Breast epithelium (tissue), 4 donors: ENCODE measurements around the gene ZC3H11A. TPM values are rescaled to one million over a fixed set of nuclear protein-coding genes. Genes with fewer than 3 reads are reported as not detected.

Experiments used
- DNase-seq, 2 donors: peaks; one replicate each; pipeline ENCODE4 v3.0.0-alpha.2; 2019; ENCODE audit warnings: low spot score in 2 of 2
- H3K27ac ChIP-seq, 2 donors: fragments of 200-600 bp; sonication (generic) in 1 of 2; one replicate each; pipeline ENCODE4 v1.5.1; 2016 to 2019; ENCODE audit warnings: mild to moderate bottlenecking in 1 of 2
- H3K27me3 ChIP-seq, 2 donors: fragments of 200-600 bp; sonication (generic) in 1 of 2; one replicate each; pipeline versions ENCODE4 v1.5.1 to v1.6.0; 2017 to 2019; ENCODE audit warnings: control low read depth in 1 of 2, mild to moderate bottlenecking in 1 of 2
- H3K36me3 ChIP-seq: fragments of 200-600 bp; one replicate; pipeline ENCODE4 v1.5.1; 2019
- H3K4me1 ChIP-seq, 2 donors: fragments of 200-600 bp; sonication (generic); one replicate each; pipeline ENCODE4 v1.5.1; 2016 to 2019; ENCODE audit warnings: control low read depth in 1 of 2
- H3K4me3 ChIP-seq, 3 donors: fragments of 200-600 bp; sonication (generic); 1 replicate in 2 of 3; 2 replicates in 1 of 3; pipeline ENCODE4 v1.5.1; 2016 to 2019; ENCODE audit warnings: mild to moderate bottlenecking in 3 of 3, moderate library complexity in 2 of 3
- H3K9me3 ChIP-seq, 2 donors: fragments of 200-600 bp; sonication (generic) in 1 of 2; one replicate each; pipeline ENCODE4 v1.5.1; 2016 to 2019; ENCODE audit warnings: control low read depth in 1 of 2
- POLR2A ChIP-seq: fragments of 450-650 bp; IDR thresholded peaks from one replicate; pipeline ENCODE4 v1.6.1; 2016; ENCODE audit warnings: antibody characterized with exemption, mild to moderate bottlenecking, moderate library complexity
- POLR2AphosphoS5 ChIP-seq, 3 donors: sonication (generic); formaldehyde crosslinking; IDR thresholded peaks; one replicate each; pipeline ENCODE4 v1.6.1; 2017; ENCODE audit warnings: antibody characterized with exemption in 3 of 3
- intact Hi-C: fragments of 100-400 bp; cut with DNase I; formaldehyde crosslinking; loops from one replicate; pipeline ENCODE4 v1.15.1; 2023; ENCODE audit warnings: low total_unique reads
- total RNA-seq, 3 donors: library from RNA; depleted of rRNA; stranded (reverse); fragments of >200 nt; gene quantifications; one replicate each; pipeline ENCODE4 v1.1.0, GENCODE V29; 2016
- TF ChIP-seq, protein P1 (sequence below), 3 donors: fragments of 450-650 bp; IDR thresholded peaks; one replicate each; pipeline ENCODE4 v1.5.1; 2016 to 2017; ENCODE audit warnings: antibody characterized with exemption in 3 of 3, mild to moderate bottlenecking in 3 of 3, moderate library complexity in 3 of 3

Gene ZC3H11A
- total RNA-seq, 3 donors from 2014 or later = 102 to 154 (median 124) TPM

- DNase-seq = no peak
Observed at GRCh38 chr1:203777596-203777995, 17.8 kb upstream of the ZC3H11A start.

GRCh38 chr1:203778146-203778545 is 17.3 kb upstream of the ZC3H11A start:
- no peak for TF ChIP-seq POLR2A
- intact Hi-C loops = no loop called here
- no peaks in the 10 kb centered on the region for H3K27me3 ChIP-seq
- no peaks in the 10 kb centered on the region for H3K4me1 ChIP-seq
- DNase-seq = no peak
- no peaks in the 10 kb centered on the region for H3K36me3 ChIP-seq
- H3K4me3 ChIP-seq = no peak overlapping the region
- no peaks in the 10 kb centered on the region for H3K9me3 ChIP-seq
- no peak overlapping the region for H3K27ac ChIP-seq

More at GRCh38 chr1:203777596-203777995, 17.8 kb upstream of the ZC3H11A start:
- intact Hi-C loops = no loop called here
- Histone ChIP-seq H3K4me1 (no peaks in the 10 kb centered on the region), H3K27ac (no peak overlapping the region), H3K27me3 (no peaks in the 10 kb centered on the region), H3K4me3 (no peak overlapping the region), H3K36me3 (no peaks in the 10 kb centered on the region), H3K9me3 (no peaks in the 10 kb centered on the region)
- TF ChIP-seq POLR2A (no peak), POLR2AphosphoS5 (IDR thresholded peaks at IDR 0.05) (no peak)
- TF ChIP-seq, protein P1, sequence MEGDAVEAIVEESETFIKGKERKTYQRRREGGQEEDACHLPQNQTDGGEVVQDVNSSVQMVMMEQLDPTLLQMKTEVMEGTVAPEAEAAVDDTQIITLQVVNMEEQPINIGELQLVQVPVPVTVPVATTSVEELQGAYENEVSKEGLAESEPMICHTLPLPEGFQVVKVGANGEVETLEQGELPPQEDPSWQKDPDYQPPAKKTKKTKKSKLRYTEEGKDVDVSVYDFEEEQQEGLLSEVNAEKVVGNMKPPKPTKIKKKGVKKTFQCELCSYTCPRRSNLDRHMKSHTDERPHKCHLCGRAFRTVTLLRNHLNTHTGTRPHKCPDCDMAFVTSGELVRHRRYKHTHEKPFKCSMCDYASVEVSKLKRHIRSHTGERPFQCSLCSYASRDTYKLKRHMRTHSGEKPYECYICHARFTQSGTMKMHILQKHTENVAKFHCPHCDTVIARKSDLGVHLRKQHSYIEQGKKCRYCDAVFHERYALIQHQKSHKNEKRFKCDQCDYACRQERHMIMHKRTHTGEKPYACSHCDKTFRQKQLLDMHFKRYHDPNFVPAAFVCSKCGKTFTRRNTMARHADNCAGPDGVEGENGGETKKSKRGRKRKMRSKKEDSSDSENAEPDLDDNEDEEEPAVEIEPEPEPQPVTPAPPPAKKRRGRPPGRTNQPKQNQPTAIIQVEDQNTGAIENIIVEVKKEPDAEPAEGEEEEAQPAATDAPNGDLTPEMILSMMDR (IDR thresholded peaks at IDR 0.05) = no peak

DNA sequence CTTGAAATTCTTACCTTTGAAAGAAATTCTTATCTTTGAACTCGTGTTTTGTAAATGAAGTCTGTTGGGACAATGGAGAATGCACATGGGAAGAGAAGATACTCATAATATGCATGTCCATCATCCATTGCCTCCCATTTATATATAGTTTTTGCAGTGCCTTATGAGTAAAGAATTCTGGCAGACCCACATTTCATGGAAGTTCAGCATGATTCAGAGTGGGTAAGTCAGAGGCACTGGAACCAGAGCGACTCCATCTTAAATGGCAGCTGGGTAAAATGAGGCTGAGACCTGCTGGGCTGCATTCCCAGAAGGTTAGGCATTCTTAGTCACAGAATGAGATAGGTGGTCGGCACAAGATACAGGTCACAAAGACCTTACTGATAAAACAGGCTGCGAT is 16.6 kb upstream of the ZC3H11A start:
- intact Hi-C loops = no loop called here
- Histone ChIP-seq H3K27me3 (no peaks in the 10 kb centered on the region), H3K4me3 (no peak overlapping the region), H3K4me1 (no peaks in the 10 kb centered on the region), H3K36me3 (no peaks in the 10 kb centered on the region), H3K27ac (no peak overlapping the region), H3K9me3 (no peaks in the 10 kb centered on the region)
- DNase-seq = no peak
- TF ChIP-seq POLR2AphosphoS5 (IDR thresholded peaks at IDR 0.05) = no peak
- no peak for TF ChIP-seq POLR2A
- TF ChIP-seq, protein P1 (IDR thresholded peaks at IDR 0.05) = no peak

- H3K4me3 ChIP-seq = no peak overlapping the region
- TF ChIP-seq POLR2A (no peak), POLR2AphosphoS5 (IDR thresholded peaks at IDR 0.05) (no peak)
- TF ChIP-seq, protein P1 (IDR thresholded peaks at IDR 0.05) = no peak
- H3K27me3 ChIP-seq = no peaks in the 10 kb centered on the region
- no peak overlapping the region for H3K27ac ChIP-seq
- H3K36me3 ChIP-seq = no peaks in the 10 kb centered on the region
- H3K4me1 ChIP-seq = no peaks in the 10 kb centered on the region
- intact Hi-C loops = no loop called here
- no peaks in the 10 kb centered on the region for H3K9me3 ChIP-seq
- DNase-seq = no peak
Observed at GRCh38 chr1:203781962-203782361, 13.5 kb upstream of the ZC3H11A start.

DNA sequence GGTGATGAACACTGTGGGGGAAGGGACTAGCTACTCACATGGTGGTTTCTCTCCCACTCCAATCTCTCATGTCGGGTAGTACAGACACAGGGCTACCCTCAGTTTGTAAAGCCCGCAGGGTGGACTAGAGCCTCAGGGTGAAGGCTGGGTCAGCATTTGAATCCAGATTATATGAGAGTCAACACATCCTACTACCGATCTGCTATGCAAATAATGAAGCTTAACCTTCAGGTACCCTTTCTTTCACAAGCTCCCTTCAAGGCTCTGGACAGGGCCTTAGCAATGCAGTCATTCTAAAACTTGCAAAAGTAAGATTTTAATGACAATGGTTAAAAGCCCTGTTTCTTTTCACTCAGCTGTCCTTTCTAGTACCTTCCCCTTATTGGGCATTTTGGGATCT is 5.5 kb upstream of the ZC3H11A start:
- Histone ChIP-seq H3K36me3 (no peaks in the 10 kb centered on the region), H3K4me3 (no peak overlapping the region), H3K27ac (no peak overlapping the region), H3K4me1 (no peaks in the 10 kb centered on the region), H3K9me3 (no peaks in the 10 kb centered on the region), H3K27me3 (no peaks in the 10 kb centered on the region)
- intact Hi-C loops = no loop called here
- DNase-seq = no peak
- TF ChIP-seq, protein P1 (IDR thresholded peaks at IDR 0.05) = no peak
- no peak for TF ChIP-seq POLR2AphosphoS5 (IDR thresholded peaks at IDR 0.05)
- no peak for TF ChIP-seq POLR2A

DNA sequence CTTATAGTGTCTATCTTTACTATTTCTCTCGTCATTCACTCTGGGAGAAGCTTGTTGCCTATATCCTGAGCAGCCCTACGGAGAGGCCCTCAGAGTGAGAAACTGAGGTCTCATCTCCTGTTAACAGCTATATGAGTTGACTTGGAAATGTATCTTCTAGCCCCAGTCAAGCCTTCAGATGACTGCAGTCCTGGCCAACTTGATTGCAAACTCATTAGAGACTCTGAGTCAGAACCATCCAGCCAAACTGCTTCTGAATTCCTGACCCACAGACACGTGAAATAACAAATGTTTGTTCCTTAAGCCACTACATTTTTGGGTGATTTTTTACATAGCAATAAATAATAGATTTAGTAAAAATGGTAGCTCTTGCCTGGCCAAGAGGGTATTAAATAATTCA is 3.9 kb upstream of the ZC3H11A start:
- no peak for DNase-seq
- no peaks in the 10 kb centered on the region for H3K9me3 ChIP-seq
- TF ChIP-seq, protein P1 (IDR thresholded peaks at IDR 0.05) = no peak
- TF ChIP-seq POLR2A = no peak
- no peak for TF ChIP-seq POLR2AphosphoS5 (IDR thresholded peaks at IDR 0.05)
- H3K27me3 ChIP-seq = no peaks in the 10 kb centered on the region
- no peaks in the 10 kb centered on the region for H3K36me3 ChIP-seq
- intact Hi-C loops = no loop called here
- H3K27ac ChIP-seq = no peak overlapping the region
- H3K4me3 ChIP-seq = no peak overlapping the region
- no peaks in the 10 kb centered on the region for H3K4me1 ChIP-seq
